Upper lobe of left lung (tissue), 6 donors: Measurements from ENCODE around the gene ACTL6B. TPM values are rescaled to one million over a fixed set of nuclear protein-coding genes. Genes with fewer than 3 reads are reported as not detected.

Experiments
- ATAC-seq, 2 donors: fragments of 200-7000 bp; cut with Tn5 transposase; one replicate each; pipeline ENCODE4 v1.9.1; 2022; ENCODE audit warnings: mild to moderate bottlenecking in 2 of 2, moderate library complexity in 2 of 2; ENCODE audit not compliant: low FRiP score in 2 of 2
- DNase-seq, 2 donors: peaks; one replicate each; pipeline ENCODE4 v3.0.0-alpha.2; 2019 to 2020
- H3K27ac ChIP-seq, 4 donors: fragments of 200-600 bp; sonication (generic); one replicate each; pipeline ENCODE4 v1.5.1; 2016 to 2019
- H3K27me3 ChIP-seq, 4 donors: fragments of 200-600 bp; sonication (generic); one replicate each; pipeline ENCODE4 v1.5.1; 2017 to 2019
- H3K36me3 ChIP-seq, 4 donors: fragments of 200-600 bp; sonication (generic); one replicate each; pipeline ENCODE4 v1.5.1; 2016 to 2019
- H3K4me1 ChIP-seq, 4 donors: fragments of 200-600 bp; sonication (generic); one replicate each; pipeline ENCODE4 v1.5.1; 2018 to 2019
- H3K4me3 ChIP-seq, 4 donors: fragments of 200-600 bp; sonication (generic); one replicate each; pipeline ENCODE4 v1.5.1; 2017 to 2019; ENCODE audit warnings: mild to moderate bottlenecking in 2 of 4, moderate library complexity in 1 of 4
- H3K9me3 ChIP-seq, 4 donors: fragments of 200-600 bp; sonication (generic); one replicate each; pipeline ENCODE4 v1.5.1; 2018 to 2019
- CTCF ChIP-seq, 6 experiments: fragments of 450-650 bp in 4 of 6; fragments of 200-600 bp in 2 of 6; sonication (generic) in 2 of 6; IDR thresholded peaks; one replicate each; pipeline ENCODE4 v1.5.1; 2016 to 2019; ENCODE audit warnings: antibody characterized with exemption in 6 of 6
- EP300 ChIP-seq, 4 donors: sonication (generic); formaldehyde crosslinking; IDR thresholded peaks; one replicate each; pipeline ENCODE4 v1.5.1; 2017; ENCODE audit warnings: antibody characterized with exemption in 4 of 4, control low read depth in 2 of 4
- POLR2A ChIP-seq, 4 donors: fragments of 450-650 bp; IDR thresholded peaks; one replicate each; pipeline ENCODE4 v1.5.1; 2016 to 2017; ENCODE audit warnings: antibody characterized with exemption in 4 of 4, mild to moderate bottlenecking in 2 of 4
- POLR2AphosphoS5 ChIP-seq, 2 donors: sonication (generic); formaldehyde crosslinking; IDR thresholded peaks; one replicate each; pipeline ENCODE4 v1.5.1; 2017; ENCODE audit warnings: antibody characterized with exemption in 2 of 2
- WGBS, 2 donors: methylation state at CpG; one replicate each; pipeline ENCODE4 v1.1.5; 2017 to 2018; 5-methylcytosine and 5-hydroxymethylcytosine counted together
- total RNA-seq, 6 donors: library from RNA; depleted of rRNA in 4 of 6; stranded (reverse); fragments of >200 nt in 4 of 6; gene quantifications; one replicate each; pipeline versions ENCODE4 v1.1.0 to v1.2.1, GENCODE V29; 2016 to 2021
- donor health status: DM: no; HTN: no; CAD: no; lungs with moderate emphysema.
- donor health status: DM: no; HTN: yes; CAD: no; lungs with severe emphysema.

The ACTL6B gene
- total RNA-seq, 6 donors from 2014 or later, result not detected

- peak in 1 of 2 donors; percentile 17 for TF ChIP-seq POLR2AphosphoS5 (IDR thresholded peaks at IDR 0.05)
- no peak for TF ChIP-seq CTCF (IDR thresholded peaks at IDR 0.05)
- no peaks in the 10 kb centered on the region for H3K9me3 ChIP-seq
- peak within 1 kb of the TSS; percentile 76 to 93 (median 84) for H3K27ac ChIP-seq
- H3K4me1 ChIP-seq, result peaks cover 32 to 35% (median 34%) of the 10 kb centered on the region in 4 donors
- 0% methylated on average over 3 to 14 of the region's 102 CpGs for WGBS, 2 donors
- peaks cover 0 to 7% (median under 1%) of the 10 kb centered on the region in 4 donors for H3K36me3 ChIP-seq
- ATAC-seq (peak in 1 of 2 donors; percentile 69), DNase-seq (peak; percentile 81 to 95)
- no peaks in the 10 kb centered on the region for H3K27me3 ChIP-seq
- H3K4me3 ChIP-seq, result peak within 1 kb of the TSS; percentile 96 to 99 (median 99)
These were observed 38.0 kb upstream of the ACTL6B start, which contains the start of gene GIGYF1 for GRCh38 chr7:100694098-100694745. TSS of gene GIGYF1 (minus strand) at chr7:100694250. CDS start at chr7:100688238, 6,012 bp downstream.

- ATAC-seq (peak in 1 of 2 donors; percentile 10), DNase-seq (no peak)
- TF ChIP-seq CTCF (IDR thresholded peaks at IDR 0.05) (no peak), POLR2A (IDR thresholded peaks at IDR 0.05) (no peak), POLR2AphosphoS5 (IDR thresholded peaks at IDR 0.05) (no peak), EP300 (IDR thresholded peaks at IDR 0.05) (no peak)
- 0 to 1% methylated on average over 19 to 21 of the region's 81 CpGs for WGBS, 2 donors
- Histone ChIP-seq H3K9me3 (no peaks in the 10 kb centered on the region), H3K4me3 (peak overlapping the region; percentile 96 to 99 (median 99)), H3K27ac (peak overlapping the region; percentile 76 to 93 (median 80)), H3K27me3 (no peaks in the 10 kb centered on the region), H3K4me1 (peaks cover 32 to 35% (median 34%) of the 10 kb centered on the region in 4 donors), H3K36me3 (peaks cover 0 to 14% (median 4%) of the 10 kb centered on the region in 4 donors)
These were observed 37.3 kb upstream of the ACTL6B start for GRCh38 chr7:100693312-100694097.

GRCh38 chr7:100692578-100692961 is 36.3 kb upstream of the ACTL6B start:
- WGBS, 2 donors, result 66 to 67% methylated on average over 6 of the region's 6 CpGs
- DNase-seq, result no peak
- H3K4me1 ChIP-seq, result peaks cover 32 to 38% (median 34%) of the 10 kb centered on the region in 4 donors
- peaks cover 0 to 23% (median 12%) of the 10 kb centered on the region in 4 donors for H3K36me3 ChIP-seq
- H3K4me3 ChIP-seq, result peak overlapping the region in 3 of 4 donors; percentile 99
- peak overlapping the region in 2 of 4 donors; percentile 22 to 93 for H3K27ac ChIP-seq
- H3K27me3 ChIP-seq, result no peaks in the 10 kb centered on the region
- ATAC-seq, result no peak
- no peak for TF ChIP-seq EP300 (IDR thresholded peaks at IDR 0.05)
- TF ChIP-seq POLR2AphosphoS5 (IDR thresholded peaks at IDR 0.05), result no peak
- no peak for TF ChIP-seq CTCF (IDR thresholded peaks at IDR 0.05)
- TF ChIP-seq POLR2A (IDR thresholded peaks at IDR 0.05), result no peak
- no peaks in the 10 kb centered on the region for H3K9me3 ChIP-seq

GRCh38 chr7:100691676-100692577 is 35.7 kb upstream of the ACTL6B start:
- ATAC-seq, result peak; percentile 81 to 86
- WGBS, 2 donors, result 30 to 33% methylated on average over 28 of the region's 28 CpGs
- peak overlapping the region in 1 of 4 donors; percentile 99 for H3K4me3 ChIP-seq
- H3K27me3 ChIP-seq, result no peaks in the 10 kb centered on the region
- peaks cover 32 to 38% (median 34%) of the 10 kb centered on the region in 4 donors for H3K4me1 ChIP-seq
- peak overlapping the region in 2 of 4 donors; percentile 22 to 45 for H3K27ac ChIP-seq
- TF ChIP-seq POLR2AphosphoS5 (IDR thresholded peaks at IDR 0.05), result no peak
- TF ChIP-seq EP300 (IDR thresholded peaks at IDR 0.05), result no peak
- TF ChIP-seq CTCF (IDR thresholded peaks at IDR 0.05), result peak; percentile 86 to 95 (median 89)
- DNase-seq, result peak; percentile 78 to 89
- H3K36me3 ChIP-seq, result peaks cover 5 to 30% (median 18%) of the 10 kb centered on the region in 4 donors
- no peaks in the 10 kb centered on the region for H3K9me3 ChIP-seq
